Umbilical cord (tissue), 2 donors: ENCODE data around the gene IRGQ. TPM values are rescaled to one million over a fixed set of nuclear protein-coding genes. Genes with fewer than 3 reads are reported as not detected.
A peak's percentile ranks its signal among the peaks of the same experiment; 100 is the strongest.
"Not testable (repeated sequence)": the region's sequence is repeated elsewhere in the genome, so short reads cannot be mapped to it uniquely, and the experiment has no call there.

Source experiments
- DNase-seq: peaks from one replicate; pipeline ENCODE4 v3.0.0-alpha.2; 2015; ENCODE audit warnings: low spot score
- total RNA-seq: library from RNA; depleted of rRNA; stranded (reverse); fragments of >200 nt; gene quantifications from one replicate; pipeline ENCODE4 v1.2.3, GENCODE V29; 2014; ENCODE audit warnings: low replicate concordance; ENCODE audit not compliant: insufficient read depth

The IRGQ gene, protein sequence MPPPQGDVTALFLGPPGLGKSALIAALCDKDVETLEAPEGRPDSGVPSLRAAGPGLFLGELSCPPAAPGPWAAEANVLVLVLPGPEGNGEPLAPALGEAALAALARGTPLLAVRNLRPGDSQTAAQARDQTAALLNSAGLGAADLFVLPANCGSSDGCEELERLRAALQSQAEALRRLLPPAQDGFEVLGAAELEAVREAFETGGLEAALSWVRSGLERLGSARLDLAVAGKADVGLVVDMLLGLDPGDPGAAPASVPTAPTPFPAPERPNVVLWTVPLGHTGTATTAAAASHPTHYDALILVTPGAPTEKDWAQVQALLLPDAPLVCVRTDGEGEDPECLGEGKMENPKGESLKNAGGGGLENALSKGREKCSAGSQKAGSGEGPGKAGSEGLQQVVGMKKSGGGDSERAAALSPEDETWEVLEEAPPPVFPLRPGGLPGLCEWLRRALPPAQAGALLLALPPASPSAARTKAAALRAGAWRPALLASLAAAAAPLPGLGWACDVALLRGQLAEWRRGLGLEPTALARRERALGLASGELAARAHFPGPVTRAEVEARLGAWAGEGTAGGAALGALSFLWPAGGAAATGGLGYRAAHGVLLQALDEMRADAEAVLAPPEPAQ
- total RNA-seq, result 17.6 TPM

DNA sequence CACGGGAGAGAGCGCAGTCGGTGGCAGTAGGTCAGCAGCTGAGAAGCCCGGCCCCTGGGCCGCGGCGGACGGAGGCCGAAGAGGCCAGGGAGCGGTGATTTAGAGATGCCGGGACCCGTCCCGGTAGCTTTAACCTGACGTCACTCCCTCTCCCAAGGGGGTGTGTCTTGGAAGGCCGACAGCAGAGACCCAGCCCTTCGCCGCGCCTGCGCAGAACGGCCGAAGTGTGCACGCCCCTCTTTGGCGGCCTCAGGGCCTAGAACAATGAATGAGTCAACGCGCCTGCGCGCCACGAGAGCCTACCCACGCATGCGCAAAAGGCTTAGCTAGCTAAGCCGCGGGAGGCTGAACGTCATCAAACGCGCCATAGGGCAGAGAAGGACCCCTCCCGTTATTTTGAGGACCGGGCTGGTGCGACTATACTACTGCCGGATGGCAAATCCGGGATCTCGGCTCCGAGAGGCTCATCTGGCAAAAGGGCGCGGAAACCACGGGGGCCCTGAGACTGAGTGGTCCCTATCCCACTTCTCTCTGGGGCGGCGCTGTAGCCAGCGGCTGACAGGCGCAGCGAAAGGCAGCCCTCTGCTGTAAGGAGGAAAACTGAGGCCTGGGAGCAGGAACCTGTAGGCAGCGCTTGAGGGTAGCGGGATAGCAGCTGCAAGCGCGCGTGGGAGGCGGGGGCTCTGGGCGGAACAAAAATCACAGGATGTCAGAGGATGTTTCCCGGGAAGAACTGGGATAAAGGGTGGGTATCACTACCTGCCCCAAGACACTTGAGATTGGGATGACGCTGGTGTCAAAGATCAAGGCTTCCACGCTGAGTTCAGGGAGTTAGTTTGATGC lies at the start of gene IRGQ, which contains the start of gene ZNF576:
IRGQ (minus strand) TSS at position 136 of the 843 bp plus-strand sequence. CDS start 796 bp downstream, outside the sequence.
ZNF576 (plus strand) TSS at position 597 of the 843 bp plus-strand sequence. CDS start 514 bp downstream, outside the sequence.
- peak; percentile 100 for DNase-seq

DNA sequence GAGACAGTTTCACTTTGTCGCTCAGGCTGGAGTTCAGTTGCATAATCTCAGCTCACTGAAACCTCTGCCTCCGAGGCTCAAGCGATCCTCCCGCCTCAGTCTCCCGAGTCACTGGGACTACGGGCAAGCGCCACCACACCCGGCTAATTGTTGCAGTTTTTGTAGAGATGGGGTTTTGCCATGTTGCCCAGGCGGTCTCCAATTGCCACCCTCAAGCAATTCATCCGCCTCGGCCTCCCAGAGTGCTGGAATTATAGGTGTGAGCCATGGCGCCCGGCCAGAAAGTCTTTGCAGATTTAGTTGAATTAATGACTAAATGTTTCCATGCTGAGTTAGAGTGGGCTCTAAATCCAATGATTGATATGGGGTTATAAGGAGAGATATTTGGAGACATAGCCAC lies 48.2 kb upstream of the IRGQ start:
- DNase-seq, result no peak

DNA sequence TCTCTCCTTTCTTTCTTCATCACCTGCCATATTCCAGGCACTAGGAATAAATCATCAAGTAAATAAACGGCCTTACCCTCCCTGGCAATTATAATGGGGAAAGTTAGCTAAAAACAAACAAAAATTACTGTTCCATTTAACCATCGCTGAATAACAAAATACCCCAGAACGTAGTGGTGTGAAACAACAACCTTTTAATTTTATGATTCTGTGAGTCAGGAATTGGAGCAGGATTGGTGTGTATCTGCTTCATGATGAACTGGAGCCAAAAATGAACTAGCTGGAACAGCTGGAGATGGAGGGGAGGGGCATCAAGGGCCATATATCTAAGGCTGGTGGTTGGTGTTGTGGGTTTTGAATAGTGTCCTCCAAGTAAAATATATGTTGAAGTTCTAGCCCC lies 47.4 kb upstream of the IRGQ start:
- no peak for DNase-seq

DNA sequence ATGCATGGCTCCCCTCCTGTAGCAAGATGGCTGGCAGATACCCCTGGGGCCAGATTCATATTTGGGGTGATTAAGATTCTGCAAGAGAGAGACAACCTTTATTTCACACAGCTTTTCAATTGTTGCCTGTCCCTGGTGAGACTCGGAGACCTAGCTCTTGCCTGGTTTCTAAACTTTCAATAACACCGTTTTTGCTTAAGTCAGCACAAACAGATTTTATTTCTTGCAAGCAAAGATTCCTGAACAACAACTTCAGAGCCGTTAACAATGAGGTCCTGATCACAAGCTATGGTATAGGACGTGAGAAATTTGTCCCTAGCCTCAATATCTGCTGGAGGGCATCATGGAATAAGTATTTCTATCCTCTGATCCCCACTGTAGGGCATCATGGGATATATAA lies 46.6 kb upstream of the IRGQ start:
- no peak for DNase-seq

DNA sequence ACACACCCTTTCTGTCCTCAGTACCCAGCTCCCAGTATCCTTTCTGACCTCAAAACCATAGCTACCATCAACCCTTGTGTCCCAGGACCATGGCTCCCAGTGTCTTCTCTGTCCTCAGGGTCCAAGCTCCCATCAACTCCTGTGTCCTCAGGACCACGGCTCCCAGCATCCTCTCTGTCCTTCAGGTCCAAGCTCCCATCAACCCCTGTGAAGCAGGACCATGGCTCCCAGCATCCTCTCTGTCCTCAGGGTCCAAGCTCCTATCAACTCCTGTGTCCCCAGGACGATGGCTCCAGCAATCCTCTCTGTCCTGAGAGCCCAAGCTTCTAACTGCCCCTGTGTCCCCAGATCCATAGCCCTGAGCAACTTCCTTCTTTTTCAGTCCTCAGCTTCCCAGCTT lies 45.4 kb upstream of the IRGQ start:
- no peak for DNase-seq

DNA sequence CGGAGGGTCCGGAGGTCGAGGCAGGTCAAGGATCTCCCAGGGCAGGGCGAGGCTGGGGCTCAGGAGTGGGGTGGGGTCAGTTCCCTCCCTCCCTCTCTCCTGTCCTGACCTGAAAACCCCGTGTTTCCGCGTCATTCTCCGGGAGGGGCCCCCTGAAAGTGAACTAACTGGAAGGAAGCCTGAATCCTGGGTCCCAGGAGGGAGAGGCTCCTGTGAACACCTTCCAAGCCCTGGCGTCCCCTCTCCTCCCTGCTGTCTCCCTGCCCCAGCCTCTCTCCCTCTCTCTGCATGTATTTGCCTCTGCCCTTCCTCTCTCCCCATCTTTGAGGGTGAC lies 44.5 kb upstream of the IRGQ start:
- DNase-seq, result no peak

DNA sequence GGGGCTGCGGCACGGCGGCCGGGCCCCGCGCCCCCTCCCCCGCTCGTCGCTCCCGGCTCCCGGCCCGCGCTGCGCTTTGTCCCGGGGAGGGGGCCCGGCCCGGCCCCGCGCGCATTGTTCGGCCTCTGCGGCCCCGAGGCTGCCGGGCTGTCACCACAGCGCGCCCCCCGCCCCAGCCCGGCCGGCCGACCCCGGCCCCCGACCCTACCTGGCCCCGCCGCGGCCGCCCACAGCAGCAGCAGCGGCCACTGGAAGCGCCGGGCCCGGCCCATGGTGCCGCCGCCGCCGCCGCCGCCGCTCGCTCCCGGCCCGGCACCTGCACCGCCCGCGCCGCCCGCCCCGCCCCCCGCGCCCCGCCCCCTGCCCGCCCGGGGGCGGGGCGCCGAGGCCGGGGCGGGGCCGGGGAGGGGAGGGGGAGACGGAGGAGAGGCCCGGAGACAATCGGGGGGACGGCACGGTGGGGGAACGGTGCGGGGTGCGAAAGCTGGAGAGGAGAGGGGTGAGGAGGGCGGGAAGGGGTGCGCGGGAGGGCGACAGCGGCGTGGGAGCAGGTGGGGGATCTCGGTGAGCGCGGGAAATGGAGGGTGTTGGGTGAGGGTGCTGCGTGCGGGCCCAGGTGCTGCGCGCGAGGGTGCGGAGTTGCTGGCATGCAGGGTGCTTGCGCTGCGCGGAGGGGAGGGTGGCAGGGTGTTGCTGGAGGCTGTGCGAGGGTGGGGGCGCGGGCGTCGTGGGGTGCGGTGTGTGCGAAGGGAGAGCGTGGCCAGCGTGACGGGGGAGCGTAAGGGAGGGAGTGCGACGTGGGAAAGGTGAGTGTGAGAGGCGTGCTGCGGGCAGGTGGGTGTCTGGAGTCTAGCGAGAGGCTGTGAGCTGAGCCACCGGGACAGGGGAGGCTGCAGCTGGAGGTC lies 43.8 kb upstream of the IRGQ start, which contains the start of gene CADM4:
CADM4 (minus strand) TSS at position 332 of the 905 bp plus-strand sequence; CDS start at position 272, 60 bp downstream.
- DNase-seq, result no peak

DNA sequence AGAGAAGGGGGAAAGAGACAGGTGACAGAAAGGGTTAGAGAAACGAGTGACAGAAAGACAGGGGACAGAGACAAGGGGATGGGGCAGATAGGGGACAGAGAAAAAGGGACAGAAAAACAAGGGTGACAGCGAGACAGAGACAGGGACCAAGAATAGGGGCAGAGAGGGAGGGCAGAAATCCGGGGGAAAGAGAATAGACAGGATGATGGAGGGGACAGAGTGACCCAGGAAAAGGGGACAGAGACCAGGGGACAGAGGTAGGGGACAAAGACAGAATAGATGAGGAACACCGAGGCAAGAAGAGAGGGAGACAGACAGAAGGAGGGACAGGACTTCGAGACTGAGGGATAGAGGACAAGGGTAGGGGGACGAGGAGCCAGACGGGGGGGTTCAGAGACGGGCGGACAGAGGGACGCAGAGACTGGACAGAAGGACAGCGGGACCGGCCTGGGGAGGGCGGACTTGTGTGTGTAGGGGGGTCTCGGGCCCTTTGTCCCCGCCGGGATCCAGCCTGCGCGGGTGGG lies 43.1 kb upstream of the IRGQ start:
- no peak for DNase-seq

DNA sequence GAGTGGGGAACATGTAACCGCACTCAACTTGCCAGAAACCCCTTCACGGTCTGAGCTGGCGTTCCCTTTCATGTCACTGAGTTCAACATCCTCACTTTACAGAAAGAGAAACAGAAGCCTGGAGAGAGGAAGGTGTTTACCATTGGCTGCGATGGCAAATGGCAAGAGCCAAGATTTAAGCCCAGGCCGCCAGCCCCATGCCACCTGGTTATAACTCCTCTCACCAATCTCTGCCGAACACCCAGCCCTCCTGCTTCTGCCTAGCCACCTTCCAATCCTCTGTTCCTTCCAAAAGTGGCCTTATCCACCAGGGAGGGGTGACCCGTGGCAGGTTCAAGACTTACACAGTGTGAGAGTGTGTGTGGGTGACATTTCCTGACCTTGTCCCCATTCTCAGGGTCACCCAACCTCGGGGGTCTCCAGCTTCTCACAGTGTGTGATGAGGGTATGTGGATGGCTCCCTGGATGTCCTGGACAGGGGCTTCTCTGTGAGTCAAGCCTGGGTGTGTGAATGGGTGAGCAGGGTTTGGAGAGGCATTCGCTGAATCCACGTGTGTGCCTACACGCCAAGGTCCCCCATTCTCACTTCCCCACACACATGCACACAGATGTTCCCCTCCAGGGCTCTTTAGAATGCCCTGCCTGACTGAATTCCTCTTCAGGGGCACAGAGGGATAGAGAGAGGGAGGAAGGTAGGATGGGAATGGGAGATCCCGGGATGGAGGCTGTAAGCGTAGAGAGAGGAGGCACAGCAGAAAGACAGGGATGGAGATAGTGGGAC lies 42.5 kb upstream of the IRGQ start:
- DNase-seq, result no peak

DNA sequence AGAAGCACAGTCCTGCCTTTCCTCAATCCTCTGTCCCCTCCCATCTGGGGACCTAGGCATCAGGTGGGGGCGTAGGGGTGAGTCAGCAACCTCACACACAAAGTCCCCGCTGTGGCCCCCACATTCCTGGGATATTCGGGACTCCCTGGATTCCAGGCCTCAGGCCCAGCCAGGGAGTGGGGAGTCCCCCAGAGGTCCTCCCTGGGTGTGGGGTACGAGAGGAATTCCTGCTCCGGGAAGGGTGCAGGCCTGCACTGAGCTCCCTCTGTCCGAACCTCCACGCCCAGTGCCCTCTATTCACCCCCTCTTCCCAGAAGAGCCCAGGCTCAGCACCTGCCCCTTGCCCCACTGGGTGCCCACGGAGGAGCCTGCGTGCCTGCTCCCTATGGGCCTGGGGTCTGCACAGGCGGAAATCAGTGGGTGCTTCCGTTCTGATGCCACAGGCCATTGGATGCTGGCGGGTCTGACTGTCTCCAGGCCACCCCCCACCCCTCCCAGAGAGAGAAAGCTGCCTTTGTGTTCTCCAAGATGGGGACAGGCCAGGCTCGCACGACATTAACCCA lies 40.3 kb upstream of the IRGQ start:
- DNase-seq, result no peak

DNA sequence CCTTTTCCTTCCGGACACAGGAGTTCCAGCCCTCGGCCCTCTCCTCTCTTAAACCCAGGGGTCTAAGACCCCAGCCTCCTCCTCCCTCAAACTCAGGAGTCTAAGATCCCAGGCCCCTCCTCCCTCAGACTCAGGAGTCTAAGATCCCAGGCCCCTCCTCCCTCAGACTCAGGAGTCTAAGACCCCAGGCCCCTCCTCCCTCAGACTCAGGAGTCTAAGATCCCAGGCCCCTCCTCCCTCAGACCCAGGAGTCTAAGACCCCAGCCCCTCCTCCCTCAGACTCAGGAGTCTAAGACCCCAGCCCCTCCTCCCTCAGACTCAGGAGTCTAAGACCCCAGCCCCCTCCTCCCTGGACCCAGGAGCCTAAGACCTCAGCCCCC lies 39.6 kb upstream of the IRGQ start:
- not testable (repeated sequence) for DNase-seq

DNA sequence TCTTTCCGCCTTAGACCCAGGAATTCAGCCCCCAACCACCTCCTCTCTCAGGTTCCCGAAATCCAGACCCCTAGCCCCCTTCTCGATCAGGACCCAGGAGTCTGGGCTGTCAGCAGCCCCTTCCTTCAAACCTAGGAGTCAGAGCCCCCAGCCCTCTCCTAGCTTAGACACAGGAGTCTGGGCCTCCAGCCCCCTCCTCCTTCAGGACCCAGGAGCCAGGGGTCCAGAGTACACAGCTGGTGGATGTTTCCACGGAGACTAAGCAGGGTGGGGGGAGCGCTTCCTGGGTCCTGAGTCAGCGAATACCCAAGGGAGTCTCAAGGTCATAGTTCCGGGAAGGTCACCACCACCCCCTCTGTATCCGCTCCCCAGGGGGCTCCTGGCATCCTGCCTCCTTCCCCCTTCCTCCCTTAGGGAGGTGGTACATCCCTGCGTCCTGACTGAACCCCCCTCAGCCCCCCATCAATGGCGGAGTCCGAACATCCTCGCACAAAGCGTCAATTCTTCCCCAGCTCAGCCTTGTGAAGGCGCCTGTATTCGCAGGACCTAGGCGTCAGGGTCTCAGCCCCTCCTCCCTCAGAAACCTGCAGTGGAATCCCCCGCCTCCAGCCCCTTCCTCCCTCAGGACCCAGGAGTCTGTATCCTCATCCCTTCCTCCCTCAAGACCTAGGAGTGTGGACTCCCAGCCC lies 39.1 kb upstream of the IRGQ start:
- no peak for DNase-seq

DNA sequence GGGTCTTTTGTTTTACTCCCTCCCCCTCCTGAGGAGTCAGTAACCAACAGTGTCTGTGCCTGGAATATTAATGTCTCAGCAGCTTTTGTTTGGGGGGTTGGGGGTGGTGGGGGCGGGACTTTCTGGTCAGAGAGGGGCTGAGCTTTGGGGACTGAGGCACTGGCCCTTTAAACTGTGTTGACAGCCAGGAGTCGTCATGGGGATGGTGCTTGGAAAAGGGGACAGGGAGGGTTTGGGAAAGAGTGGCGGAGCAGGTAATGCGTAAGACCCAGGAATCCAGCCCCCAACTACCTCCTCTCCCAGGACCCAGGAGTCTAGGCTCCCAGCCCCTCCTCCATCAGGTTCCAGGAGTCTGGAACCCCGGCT lies 38.6 kb upstream of the IRGQ start:
- no peak for DNase-seq

DNA sequence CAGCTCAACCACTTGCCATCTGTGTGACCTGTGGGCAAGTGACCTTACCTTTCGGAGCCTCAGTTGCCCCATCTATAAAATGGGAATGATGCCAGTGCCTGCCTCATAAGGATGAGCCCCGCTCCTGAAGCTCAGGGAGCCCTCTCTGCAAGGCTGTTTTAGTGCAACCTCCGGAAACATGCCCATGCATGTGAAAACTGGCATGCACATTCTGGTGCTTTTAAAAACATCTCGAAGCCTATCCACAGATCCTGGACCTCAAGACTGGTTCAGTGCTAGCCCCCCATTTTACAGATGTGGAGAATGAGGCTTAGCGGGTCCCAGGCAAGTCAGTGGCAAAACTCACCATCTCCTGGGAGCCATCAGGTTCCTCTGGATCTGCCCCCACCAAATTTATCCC lies 38.1 kb upstream of the IRGQ start:
- no peak for DNase-seq

DNA sequence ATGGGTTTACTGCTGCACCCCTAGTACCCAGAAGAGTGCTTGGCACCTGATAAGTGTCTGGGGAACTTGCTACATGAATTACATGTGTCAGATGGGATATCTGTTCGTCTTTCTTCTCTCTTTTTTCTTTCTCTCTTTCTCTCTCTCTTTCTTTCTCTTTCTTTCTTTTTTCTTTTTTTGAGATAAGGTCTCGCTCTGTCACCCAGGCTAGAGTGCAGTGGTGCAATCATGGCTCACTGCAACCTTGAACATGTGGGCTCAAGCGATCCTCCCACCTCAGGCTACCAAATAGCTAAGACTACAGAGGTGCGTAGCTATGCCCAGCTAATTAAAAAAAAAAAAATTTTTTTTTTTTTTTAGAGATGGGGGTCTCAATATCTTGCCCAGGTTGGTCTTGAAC lies 37.6 kb upstream of the IRGQ start:
- DNase-seq, result no peak

DNA sequence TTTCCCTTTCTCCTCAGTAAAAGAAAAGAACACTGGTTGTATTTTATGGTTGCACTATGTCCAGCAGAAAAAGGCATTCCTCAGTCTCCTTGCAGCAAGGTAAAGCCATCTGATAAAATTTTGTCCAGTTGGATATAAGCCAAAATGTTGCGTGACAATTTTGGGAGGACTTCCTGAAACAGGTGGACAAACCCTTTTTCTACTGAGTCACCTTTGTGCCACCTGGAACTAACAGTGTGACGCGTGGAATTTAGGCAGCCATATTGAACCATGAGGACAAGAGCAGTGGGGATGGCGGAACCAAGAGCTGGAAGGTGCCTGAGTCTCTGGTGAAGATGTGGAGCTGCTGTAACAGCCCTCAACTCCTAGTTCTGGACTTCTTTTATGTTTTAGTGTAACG lies 35.6 kb upstream of the IRGQ start:
- DNase-seq, result no peak

DNA sequence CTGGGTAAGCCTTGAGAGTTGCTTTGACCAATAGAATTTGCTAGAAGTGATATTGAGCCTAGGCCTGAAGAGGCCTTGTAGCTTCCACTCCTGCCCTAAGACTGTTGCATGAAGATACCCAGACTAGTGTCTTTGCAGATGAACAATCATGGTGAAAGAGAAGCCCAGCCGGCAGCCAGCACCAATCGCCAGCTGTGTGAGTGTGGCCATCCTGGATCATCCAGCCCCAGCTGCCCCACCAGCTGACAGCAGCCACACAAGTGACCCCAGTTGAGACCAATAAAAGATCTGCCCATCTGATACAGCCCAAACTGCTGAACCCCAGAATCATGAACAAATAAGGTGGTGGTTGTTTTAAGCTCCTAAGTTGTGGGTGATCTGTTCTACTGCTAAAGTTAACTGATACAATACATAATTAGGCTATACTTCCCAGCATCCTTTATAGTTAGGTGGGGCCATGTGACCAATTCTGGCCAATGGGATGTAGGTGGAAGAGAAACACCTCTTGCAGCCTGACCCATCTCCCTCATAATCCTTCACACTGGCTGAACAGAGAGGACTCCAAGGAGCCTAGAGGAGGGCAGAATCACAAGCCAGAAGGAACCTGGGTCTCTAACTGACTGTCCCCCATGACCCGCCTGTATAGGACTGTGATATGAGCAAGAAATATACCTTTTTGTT lies 32.9 kb upstream of the IRGQ start:
- no peak for DNase-seq

DNA sequence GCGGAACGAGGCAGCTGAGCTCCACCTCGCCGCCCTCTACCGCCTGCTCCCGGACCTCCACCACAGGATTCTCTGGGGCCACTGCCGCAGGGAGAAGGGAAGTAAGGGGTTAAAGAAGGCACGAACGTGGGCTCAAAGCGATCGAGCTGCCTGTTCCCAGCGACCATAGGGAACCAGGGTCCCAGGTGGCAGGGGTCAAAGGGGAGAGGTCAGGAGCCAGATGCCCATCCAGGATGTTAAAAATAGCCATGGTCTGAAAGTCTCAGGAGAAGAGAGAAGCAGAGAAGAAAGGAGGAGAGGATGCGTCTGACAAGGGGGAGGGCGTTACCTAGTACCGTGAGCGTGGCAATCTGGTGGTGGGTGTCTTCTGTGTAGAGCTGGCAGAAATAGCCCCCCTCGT lies 30.9 kb upstream of the IRGQ start:
- DNase-seq, result no peak
